Heart left ventricle (tissue), 16 donors: ENCODE data around the gene PSEN2. TPM values are rescaled to one million over a fixed set of nuclear protein-coding genes. Genes with fewer than 3 reads are reported as not detected.

Source experiments
- ATAC-seq, 4 donors: fragments of 200-7000 bp; cut with Tn5 transposase; one replicate each; pipeline ENCODE4 v1.9.1; 2020 to 2022; ENCODE audit warnings: moderate library complexity in 4 of 4, mild to moderate bottlenecking in 3 of 4, moderate number of reproducible peaks in 1 of 4
- DNase-seq, 5 donors: peaks; one replicate each; pipeline ENCODE4 v3.0.0-alpha.2; 2020
- H3K27ac ChIP-seq, 12 donors: fragments of 200-600 bp; sonication (generic) in 4 of 12; one replicate each; pipeline versions ENCODE4 v1.5.0 to v1.8.0; 2016 to 2022; ENCODE audit warnings: mild to moderate bottlenecking in 2 of 12
- H3K27me3 ChIP-seq, 9 donors: fragments of 200-600 bp; sonication (generic) in 2 of 9; one replicate each; pipeline versions ENCODE4 v1.5.1 to v1.8.0; 2016 to 2022; ENCODE audit warnings: mild to moderate bottlenecking in 3 of 9
- H3K36me3 ChIP-seq, 9 donors: fragments of 200-600 bp; sonication (generic) in 2 of 9; one replicate each; pipeline versions ENCODE4 v1.5.0 to v1.8.0; 2018 to 2022; ENCODE audit warnings: mild to moderate bottlenecking in 2 of 9
- H3K4me1 ChIP-seq, 12 donors: fragments of 200-600 bp; sonication (generic) in 4 of 12; one replicate each; pipeline versions ENCODE4 v1.5.0 to v1.8.0; 2016 to 2022; ENCODE audit warnings: mild to moderate bottlenecking in 3 of 12
- H3K4me3 ChIP-seq, 12 donors: fragments of 200-600 bp; sonication (generic) in 4 of 12; one replicate each; pipeline versions ENCODE4 v1.5.0 to v1.8.0; 2017 to 2022; ENCODE audit warnings: mild to moderate bottlenecking in 9 of 12, moderate library complexity in 4 of 12
- H3K9me3 ChIP-seq, 12 donors: fragments of 200-600 bp; sonication (generic) in 4 of 12; one replicate each; pipeline versions ENCODE4 v1.5.0 to v1.8.0; 2016 to 2022; ENCODE audit warnings: mild to moderate bottlenecking in 1 of 12
- POLR2A ChIP-seq, 2 donors: fragments of 450-650 bp; IDR thresholded peaks; one replicate each; pipeline ENCODE4 v1.6.1; 2017; ENCODE audit warnings: antibody characterized with exemption in 2 of 2, mild to moderate bottlenecking in 2 of 2, moderate library complexity in 2 of 2
- WGBS, 4 donors: extraction: QIAGEN DNeasy Blood & Tissue Kit in 2 of 4; methylation state at CpG; one replicate each; pipeline versions ENCODE4 v1.1.5 to v1.1.7; 2013 to 2018; 5-methylcytosine and 5-hydroxymethylcytosine counted together
- intact Hi-C, 10 donors: fragments of 100-400 bp; cut with DNase I; formaldehyde crosslinking; loops; one replicate each; pipeline versions ENCODE4 v1.11.1 to v1.14.2; 2022
- polyA plus RNA-seq, 2 donors: library from polyadenylated mRNA; stranded (reverse); fragments of 200-250 nt; gene quantifications; one replicate each; pipeline ENCODE4 v1.2.3, GENCODE V29; 2013
- total RNA-seq, 9 donors: library from RNA; depleted of rRNA in 2 of 9; stranded (reverse); fragments of >200 nt in 2 of 9; fragmentation: NEBNext Ultra II Directional in 3 of 9; extraction: Animal tissue kit (Norgen Biotek cat#: 25700) in 3 of 9; gene quantifications; one replicate each; pipeline versions ENCODE4 v1.1.0 to v1.2.4, GENCODE V29; 2016 to 2023
- TF ChIP-seq, protein P1 (sequence below), 12 donors: fragments of 200-600 bp; sonication (generic) in 4 of 12; IDR thresholded peaks; one replicate each; pipeline versions ENCODE4 v1.5.0 to v1.8.0; 2018 to 2022; ENCODE audit warnings: antibody characterized with exemption in 12 of 12, mild to moderate bottlenecking in 5 of 12
- donor health status: ischemic (EF 13 %, LVEDD 7.1; RV severe dilation, severe dysfunction).
- donor health status: healthy with polysubstance abuse.
- donor health status: DM: no; HTN: yes; CAD: no.
- donor health status: DM: no; HTN: no; CAD: no.
- donor health status: ischemic (EF 25% LVEDD 6.9; RV normal size, moderate dysfunction).
- donor health status: ischemic (EF 25% LVEDD 5.7; RV mildly dilated, moderate dysfunction).
- donor health status: healthy.
- donor health status: DM: yes; HTN: yes; CAD: no.
- donor health status: ischemic (EF 35%, LVEDD 5.7; RV mildly dilated, moderate dysfunction).
- donor health status: nonischemic (EF 11% LVEDD 7.7; RV severe dilation, severe dysfunction).
- donor health status: DM: yes; HTN: yes; CAD: no.
- donor health status: PGD.
- donor health status: ischemic (EF 29% LVEDD 5.4; RV normal size, mild dysfunction).
- donor health status: nonischemic (EF 23%, LVEDD 6.1; RV moderate dilation, normal function).

The PSEN2 gene
- total and polyA plus RNA-seq, 11 donors: 12.3 to 30.9 (median 19.5) TPM

GRCh38 chr1:226943156-226943555 lies 72.7 kb downstream of the PSEN2 start:
- 36 to 54% (median 48%) methylated on average over 5 of the region's 5 CpGs for WGBS, 4 donors
- intact Hi-C loops: loop anchor here in 4 of 10 donors (5.0 kb wide), 2 partner anchors 39 to 44 kb away; no protein-coding TSS in a partner anchor
- ATAC-seq: no peak

DNA sequence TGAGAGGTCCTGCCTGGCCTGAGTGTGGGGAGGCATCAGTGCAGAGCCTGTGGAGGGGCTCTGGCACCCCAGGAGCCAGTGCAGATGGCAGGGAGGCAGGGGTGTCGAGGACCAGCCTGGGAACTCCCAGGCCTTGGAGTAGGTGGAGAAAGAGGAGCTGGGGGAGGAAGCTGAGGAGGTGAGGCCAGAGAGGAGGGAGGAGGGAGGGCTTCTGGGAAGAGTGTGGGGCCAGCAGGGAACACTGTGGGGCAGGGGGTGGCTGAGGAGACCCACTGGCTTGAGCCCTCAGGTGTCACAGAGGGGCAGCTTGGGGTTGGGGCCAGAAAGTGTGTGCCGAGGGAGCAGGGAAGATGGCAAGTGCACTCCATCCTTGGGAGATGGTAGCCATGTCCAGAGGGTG lies 73.5 kb downstream of the PSEN2 start:
- no peak for ATAC-seq
- H3K27me3 ChIP-seq: no peaks in the 10 kb centered on the region
- H3K4me3 ChIP-seq: peak overlapping the region in 4 of 12 donors; percentile 6 to 98 (median 51)
- intact Hi-C loops: loop anchor here in 4 of 10 donors (5.0 kb wide), 2 partner anchors 38 to 43 kb away; no protein-coding TSS in a partner anchor
- peaks cover 3 to 74% (median 56%) of the 10 kb centered on the region in 12 donors for H3K4me1 ChIP-seq
- H3K9me3 ChIP-seq: peaks cover 0 to 8% (median 0%) of the 10 kb centered on the region in 12 donors
- no peaks in the 10 kb centered on the region for H3K36me3 ChIP-seq
- TF ChIP-seq POLR2A (IDR thresholded peaks at IDR 0.05): no peak
- TF ChIP-seq, protein P1, sequence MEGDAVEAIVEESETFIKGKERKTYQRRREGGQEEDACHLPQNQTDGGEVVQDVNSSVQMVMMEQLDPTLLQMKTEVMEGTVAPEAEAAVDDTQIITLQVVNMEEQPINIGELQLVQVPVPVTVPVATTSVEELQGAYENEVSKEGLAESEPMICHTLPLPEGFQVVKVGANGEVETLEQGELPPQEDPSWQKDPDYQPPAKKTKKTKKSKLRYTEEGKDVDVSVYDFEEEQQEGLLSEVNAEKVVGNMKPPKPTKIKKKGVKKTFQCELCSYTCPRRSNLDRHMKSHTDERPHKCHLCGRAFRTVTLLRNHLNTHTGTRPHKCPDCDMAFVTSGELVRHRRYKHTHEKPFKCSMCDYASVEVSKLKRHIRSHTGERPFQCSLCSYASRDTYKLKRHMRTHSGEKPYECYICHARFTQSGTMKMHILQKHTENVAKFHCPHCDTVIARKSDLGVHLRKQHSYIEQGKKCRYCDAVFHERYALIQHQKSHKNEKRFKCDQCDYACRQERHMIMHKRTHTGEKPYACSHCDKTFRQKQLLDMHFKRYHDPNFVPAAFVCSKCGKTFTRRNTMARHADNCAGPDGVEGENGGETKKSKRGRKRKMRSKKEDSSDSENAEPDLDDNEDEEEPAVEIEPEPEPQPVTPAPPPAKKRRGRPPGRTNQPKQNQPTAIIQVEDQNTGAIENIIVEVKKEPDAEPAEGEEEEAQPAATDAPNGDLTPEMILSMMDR (IDR thresholded peaks at IDR 0.05): no peak
- no peak for DNase-seq
- 58 to 71% (median 66%) methylated on average over 2 of the region's 2 CpGs for WGBS, 4 donors
- H3K27ac ChIP-seq: peak overlapping the region in 11 of 12 donors; percentile 60 to 99 (median 94)

More at GRCh38 chr1:226943156-226943555, 72.7 kb downstream of the PSEN2 start:
- Histone ChIP-seq H3K27ac (peak overlapping the region in 11 of 12 donors; percentile 73 to 99 (median 97)), H3K4me3 (peak overlapping the region in 9 of 12 donors; percentile 8 to 98 (median 80)), H3K9me3 (peaks cover 0 to 6% (median 0%) of the 10 kb centered on the region in 12 donors), H3K4me1 (peaks cover 3 to 79% (median 63%) of the 10 kb centered on the region in 12 donors), H3K36me3 (no peaks in the 10 kb centered on the region), H3K27me3 (no peaks in the 10 kb centered on the region)
- TF ChIP-seq, protein P1 (IDR thresholded peaks at IDR 0.05): no peak
- peak in 1 of 2 donors; percentile 23 for TF ChIP-seq POLR2A (IDR thresholded peaks at IDR 0.05)
- no peak for DNase-seq

DNA sequence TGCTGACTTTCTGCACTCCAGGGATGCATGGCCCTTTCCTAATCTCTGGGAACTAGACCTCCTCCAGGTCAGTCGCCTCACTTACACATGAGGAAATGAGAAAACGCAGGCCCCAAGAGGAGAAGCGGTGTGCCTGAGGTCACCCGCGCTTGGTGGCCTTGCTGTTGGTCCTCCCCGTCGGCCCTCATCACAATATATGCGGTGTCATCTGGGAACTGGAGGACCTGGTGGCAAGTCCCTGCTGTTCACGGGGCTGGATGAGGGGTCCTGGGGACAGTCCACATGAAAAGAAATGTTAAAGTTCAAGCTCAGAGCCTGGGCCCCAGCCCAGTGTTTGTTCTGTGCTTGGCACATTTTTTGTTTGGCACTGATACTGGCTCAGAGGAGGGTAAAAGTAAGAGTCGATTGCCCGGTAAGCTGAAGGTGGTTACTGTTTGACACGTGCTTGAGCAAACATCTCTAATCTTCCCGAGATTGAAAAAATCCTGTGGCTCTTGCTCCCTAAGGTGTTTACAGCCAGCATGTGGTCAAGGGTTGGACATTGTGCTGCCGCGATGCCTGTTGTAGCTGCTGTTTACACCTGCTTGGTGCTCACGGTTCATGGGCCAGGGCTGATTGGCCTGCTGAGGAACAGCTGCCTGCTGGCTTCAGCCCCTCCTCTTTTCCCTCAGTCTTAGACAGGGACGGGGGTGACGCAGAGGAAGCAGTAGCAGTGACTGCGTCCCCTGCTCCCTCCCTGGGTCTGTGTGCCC lies 74.9 kb downstream of the PSEN2 start:
- peak; percentile 36 to 70 (median 44) for ATAC-seq
- TF ChIP-seq, protein P1 (IDR thresholded peaks at IDR 0.05): no peak
- TF ChIP-seq POLR2A (IDR thresholded peaks at IDR 0.05): no peak
- Histone ChIP-seq H3K9me3 (peaks cover 0 to 8% (median 0%) of the 10 kb centered on the region in 12 donors), H3K36me3 (peaks cover 0 to 9% (median 0%) of the 10 kb centered on the region in 9 donors), H3K4me1 (peaks cover 3 to 79% (median 57%) of the 10 kb centered on the region in 12 donors), H3K4me3 (peak overlapping the region in 2 of 12 donors; percentile 24 to 98), H3K27me3 (no peaks in the 10 kb centered on the region), H3K27ac (peak overlapping the region; percentile 37 to 99 (median 83))
- DNase-seq: no peak
- 33 to 56% (median 39%) methylated on average over 16 to 19 of the region's 19 CpGs for WGBS, 4 donors
- intact Hi-C loops: no loop called here

Other genes with a start within 250 kb of the PSEN2 start
- 10 to 100 TPM; 11.2 to 33.7 (median 17.8) TPM for gene ITPKB, start 131.3 kb upstream of the PSEN2 start, total RNA-seq
- 10 to 100 TPM in 1 of 2 donors, 1 to 10 TPM in 1; 6.2 to 11.9 TPM for gene ITPKB, start 131.3 kb upstream of the PSEN2 start, polyA plus RNA-seq
- 100 to 1,000 TPM; 141 to 915 (median 310) TPM for gene COQ8A, start 69.7 kb downstream of the PSEN2 start, total RNA-seq
- 100 to 1,000 TPM; 193 to 243 TPM for gene COQ8A, start 69.7 kb downstream of the PSEN2 start, polyA plus RNA-seq